ENCODE results near the gene TEX26. TPM values are rescaled to one million over a fixed set of nuclear protein-coding genes. Genes with fewer than 3 reads are reported as not detected.

TEX26 gene
- total RNA-seq, 2 experiments from 2014 or later, result not detected

GRCh38 chr13:30985637-30986205, 53.3 kb downstream of the TEX26 start:
- Mint-ChIP-seq H3K4me1 (ENCODE audit: low read depth) (no peaks in the 10 kb centered on the region), H3K27me3 (ENCODE audit: low read depth) (peaks cover 37% of the 10 kb centered on the region), H3K4me3 (no peak overlapping the region), H3K27ac (no peak overlapping the region), H3K9me3 (ENCODE audit: insufficient read depth) (no peaks in the 10 kb centered on the region), H3K36me3 (ENCODE audit: low read depth) (no peaks in the 10 kb centered on the region)
- POLR2A ChIA-PET, result no interaction called here
- ATAC-seq (no peak), DNase-seq (no peak)
- CTCF ChIA-PET, result interaction anchor here (1.2 kb wide), 1 partner anchor 59 kb away, joined by 5 read pairs; no protein-coding TSS in a partner anchor

- Mint-ChIP-seq H3K4me1 (ENCODE audit: low read depth) (no peaks in the 10 kb centered on the region), H3K36me3 (ENCODE audit: low read depth) (no peaks in the 10 kb centered on the region), H3K27ac (no peak overlapping the region), H3K4me3 (no peak overlapping the region), H3K9me3 (ENCODE audit: insufficient read depth) (no peaks in the 10 kb centered on the region), H3K27me3 (ENCODE audit: low read depth) (peaks cover 25% of the 10 kb centered on the region)
- no peak for ATAC-seq
- ChIA-PET CTCF (no interaction called here), POLR2A (no interaction called here)
- no peak for DNase-seq
Observed at GRCh38 chr13:30991184-30991583, 58.7 kb downstream of the TEX26 start.

GRCh38 chr13:30991922-30992321, 59.5 kb downstream of the TEX26 start:
- Mint-ChIP-seq H3K4me3 (no peak overlapping the region), H3K27me3 (ENCODE audit: low read depth) (peaks cover 20% of the 10 kb centered on the region), H3K27ac (no peak overlapping the region), H3K36me3 (ENCODE audit: low read depth) (no peaks in the 10 kb centered on the region), H3K4me1 (ENCODE audit: low read depth) (no peaks in the 10 kb centered on the region), H3K9me3 (ENCODE audit: insufficient read depth) (no peaks in the 10 kb centered on the region)
- DNase-seq (no peak), ATAC-seq (no peak)
- CTCF ChIA-PET, result interaction anchor here (1.5 kb wide), 1 partner anchor 13 kb away, joined by 6 read pairs; no protein-coding TSS in a partner anchor
- POLR2A ChIA-PET, result no interaction called here

GRCh38 chr13:30995331-30995730, 62.9 kb downstream of the TEX26 start:
- no peak for ATAC-seq
- Mint-ChIP-seq H3K27ac (no peak overlapping the region), H3K4me3 (no peak overlapping the region), H3K27me3 (ENCODE audit: low read depth) (peaks cover 27% of the 10 kb centered on the region), H3K4me1 (ENCODE audit: low read depth) (no peaks in the 10 kb centered on the region), H3K9me3 (ENCODE audit: insufficient read depth) (no peaks in the 10 kb centered on the region), H3K36me3 (ENCODE audit: low read depth) (no peaks in the 10 kb centered on the region)
- DNase-seq, result no peak
- CTCF ChIA-PET, result no interaction called here
- POLR2A ChIA-PET, result no interaction called here

- ChIA-PET CTCF (interaction anchor here (1.5 kb wide), 1 partner anchor 18 kb away, joined by 7 read pairs; no protein-coding TSS in a partner anchor), POLR2A (no interaction called here)
- Mint-ChIP-seq H3K9me3 (ENCODE audit: insufficient read depth) (no peaks in the 10 kb centered on the region), H3K4me3 (no peak overlapping the region), H3K4me1 (ENCODE audit: low read depth) (no peaks in the 10 kb centered on the region), H3K27me3 (ENCODE audit: low read depth) (peaks cover 32% of the 10 kb centered on the region), H3K36me3 (ENCODE audit: low read depth) (no peaks in the 10 kb centered on the region), H3K27ac (no peak overlapping the region)
- DNase-seq (no peak), ATAC-seq (no peak)
Observed at GRCh38 chr13:30997697-30998096, 65.2 kb downstream of the TEX26 start.

GRCh38 chr13:30998136-30999088, 66.0 kb downstream of the TEX26 start:
- DNase-seq (no peak), ATAC-seq (no peak)
- Mint-ChIP-seq H3K9me3 (ENCODE audit: insufficient read depth) (no peaks in the 10 kb centered on the region), H3K27me3 (ENCODE audit: low read depth) (peaks cover 30% of the 10 kb centered on the region), H3K27ac (no peak overlapping the region), H3K4me1 (ENCODE audit: low read depth) (no peaks in the 10 kb centered on the region), H3K4me3 (no peak overlapping the region), H3K36me3 (ENCODE audit: low read depth) (no peaks in the 10 kb centered on the region)
- ChIA-PET CTCF (interaction anchor here (0.7 kb wide), 1 partner anchor 20 kb away, joined by 4 read pairs; no protein-coding TSS in a partner anchor), POLR2A (no interaction called here)

- no peaks in the 10 kb centered on the region for H3K9me3 Mint-ChIP-seq (ENCODE audit: insufficient read depth)
- no peak for DNase-seq
- H3K4me1 Mint-ChIP-seq (ENCODE audit: low read depth), result no peaks in the 10 kb centered on the region
- H3K27me3 Mint-ChIP-seq (ENCODE audit: low read depth), result peaks cover 34% of the 10 kb centered on the region
- ChIA-PET CTCF (no interaction called here), POLR2A (no interaction called here)
- H3K27ac Mint-ChIP-seq, result no peak overlapping the region
- H3K36me3 Mint-ChIP-seq (ENCODE audit: low read depth), result no peaks in the 10 kb centered on the region
- H3K4me3 Mint-ChIP-seq, result no peak overlapping the region
- ATAC-seq, result no peak
Observed at GRCh38 chr13:31000889-31001288, 68.4 kb downstream of the TEX26 start.

- ATAC-seq (no peak), DNase-seq (no peak)
- Mint-ChIP-seq H3K9me3 (ENCODE audit: insufficient read depth) (no peaks in the 10 kb centered on the region), H3K27ac (no peak overlapping the region), H3K4me3 (no peak overlapping the region), H3K36me3 (ENCODE audit: low read depth) (no peaks in the 10 kb centered on the region), H3K27me3 (ENCODE audit: low read depth) (peaks cover 39% of the 10 kb centered on the region), H3K4me1 (ENCODE audit: low read depth) (no peaks in the 10 kb centered on the region)
- CTCF ChIA-PET, result interaction anchor here (0.8 to 1.1 kb wide), 2 partner anchors 105 to 235 kb away, joined by 3 to 4 read pairs; no protein-coding TSS in a partner anchor
- POLR2A ChIA-PET, result no interaction called here
Observed at GRCh38 chr13:31001647-31002046, 69.2 kb downstream of the TEX26 start.

GRCh38 chr13:31005066-31005465, 72.6 kb downstream of the TEX26 start:
- Mint-ChIP-seq H3K36me3 (ENCODE audit: low read depth) (no peaks in the 10 kb centered on the region), H3K4me3 (no peak overlapping the region), H3K9me3 (ENCODE audit: insufficient read depth) (no peaks in the 10 kb centered on the region), H3K27ac (no peak overlapping the region), H3K27me3 (ENCODE audit: low read depth) (peaks cover 44% of the 10 kb centered on the region), H3K4me1 (ENCODE audit: low read depth) (peaks cover 13% of the 10 kb centered on the region)
- DNase-seq, result no peak
- ChIA-PET POLR2A (no interaction called here), CTCF (no interaction called here)
- no peak for ATAC-seq

- POLR2A ChIA-PET, result no interaction called here
- CTCF ChIA-PET, result interaction anchor here (3.2 kb wide), 1 partner anchor 38 kb away, joined by 11 read pairs; no protein-coding TSS in a partner anchor
- ATAC-seq, result no peak
Observed at GRCh38 chr13:31007417-31007816, 75.0 kb downstream of the TEX26 start.

GRCh38 chr13:31008400-31009115, 76.1 kb downstream of the TEX26 start:
- Mint-ChIP-seq H3K9me3 (ENCODE audit: insufficient read depth) (no peaks in the 10 kb centered on the region), H3K36me3 (ENCODE audit: low read depth) (no peaks in the 10 kb centered on the region), H3K4me1 (ENCODE audit: low read depth) (peaks cover 36% of the 10 kb centered on the region), H3K27me3 (ENCODE audit: low read depth) (peaks cover 27% of the 10 kb centered on the region), H3K4me3 (no peak overlapping the region), H3K27ac (no peak overlapping the region)
- CTCF ChIA-PET, result interaction anchor here (3.2 kb wide), 1 partner anchor 37 kb away, joined by 11 read pairs; no protein-coding TSS in a partner anchor
- ATAC-seq (no peak), DNase-seq (peak; percentile 31)
- POLR2A ChIA-PET, result no interaction called here

More at GRCh38 chr13:31007417-31007816, 75.0 kb downstream of the TEX26 start:
- peaks cover 33% of the 10 kb centered on the region for H3K27me3 Mint-ChIP-seq (ENCODE audit: low read depth)
- no peak overlapping the region for H3K27ac Mint-ChIP-seq
- DNase-seq, result no peak
- H3K4me1 Mint-ChIP-seq (ENCODE audit: low read depth), result peaks cover 27% of the 10 kb centered on the region
- H3K4me3 Mint-ChIP-seq, result no peak overlapping the region
- H3K9me3 Mint-ChIP-seq (ENCODE audit: insufficient read depth), result no peaks in the 10 kb centered on the region
- no peaks in the 10 kb centered on the region for H3K36me3 Mint-ChIP-seq (ENCODE audit: low read depth)

Measured in activated CD8-positive, alpha-beta T cell treated with anti-CD3 and anti-CD28 coated beads, Interleukin-2, amount 10 ng/mL, durations not matched to agents 7 days and 5 days (primary cell).